PFSK-1 (cell line): Measurements from ENCODE around the gene CSH1.

Experiments used
- POLR2AphosphoS5 ChIP-seq: IDR thresholded peaks from 2 replicates; pipeline ENCODE4 v1.6.1; 2012; ENCODE audit warnings: low read depth, mild to moderate bottlenecking, control low read depth, low read length, moderate library complexity
- SIN3A ChIP-seq: IDR thresholded peaks from 2 replicates; pipeline ENCODE4 v1.6.1; 2012; ENCODE audit warnings: mild to moderate bottlenecking, low read length, moderate library complexity, borderline replicate concordance; ENCODE audit not compliant: insufficient read depth
- TF ChIP-seq, protein P1 (sequence below), 2 experiments: IDR thresholded peaks; 2 replicates each; pipeline versions ENCODE4 v1.6.1 to v1.8.0; 2011 to 2012; ENCODE audit warnings: low read depth in 2 of 2, low read length in 2 of 2, control low read depth in 1 of 2, inconsistent platforms in 1 of 2, mild to moderate bottlenecking in 1 of 2, moderate library complexity in 1 of 2; ENCODE audit not compliant: insufficient read depth in 1 of 2

DNA sequence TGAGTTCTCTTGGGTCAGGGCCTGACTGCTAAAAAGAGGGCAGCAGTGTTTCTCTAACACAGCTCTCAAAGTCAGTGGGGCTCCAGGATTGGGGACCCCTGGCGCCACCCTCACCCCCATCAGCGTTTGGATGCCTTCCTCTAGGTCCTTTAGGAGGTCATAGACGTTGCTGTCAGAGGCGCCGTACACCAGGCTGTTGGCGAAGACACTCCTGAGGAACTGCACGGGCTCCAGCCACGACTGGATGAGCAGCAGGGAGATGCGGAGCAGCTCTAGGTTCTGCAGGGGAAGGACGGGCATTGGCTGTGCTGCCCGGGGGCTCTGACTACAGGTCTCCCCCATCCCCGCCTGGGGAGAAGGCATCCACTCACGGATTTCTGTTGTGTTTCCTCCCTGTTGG, 21.3 kb upstream of the CSH1 start:
- TF ChIP-seq, protein P1, sequence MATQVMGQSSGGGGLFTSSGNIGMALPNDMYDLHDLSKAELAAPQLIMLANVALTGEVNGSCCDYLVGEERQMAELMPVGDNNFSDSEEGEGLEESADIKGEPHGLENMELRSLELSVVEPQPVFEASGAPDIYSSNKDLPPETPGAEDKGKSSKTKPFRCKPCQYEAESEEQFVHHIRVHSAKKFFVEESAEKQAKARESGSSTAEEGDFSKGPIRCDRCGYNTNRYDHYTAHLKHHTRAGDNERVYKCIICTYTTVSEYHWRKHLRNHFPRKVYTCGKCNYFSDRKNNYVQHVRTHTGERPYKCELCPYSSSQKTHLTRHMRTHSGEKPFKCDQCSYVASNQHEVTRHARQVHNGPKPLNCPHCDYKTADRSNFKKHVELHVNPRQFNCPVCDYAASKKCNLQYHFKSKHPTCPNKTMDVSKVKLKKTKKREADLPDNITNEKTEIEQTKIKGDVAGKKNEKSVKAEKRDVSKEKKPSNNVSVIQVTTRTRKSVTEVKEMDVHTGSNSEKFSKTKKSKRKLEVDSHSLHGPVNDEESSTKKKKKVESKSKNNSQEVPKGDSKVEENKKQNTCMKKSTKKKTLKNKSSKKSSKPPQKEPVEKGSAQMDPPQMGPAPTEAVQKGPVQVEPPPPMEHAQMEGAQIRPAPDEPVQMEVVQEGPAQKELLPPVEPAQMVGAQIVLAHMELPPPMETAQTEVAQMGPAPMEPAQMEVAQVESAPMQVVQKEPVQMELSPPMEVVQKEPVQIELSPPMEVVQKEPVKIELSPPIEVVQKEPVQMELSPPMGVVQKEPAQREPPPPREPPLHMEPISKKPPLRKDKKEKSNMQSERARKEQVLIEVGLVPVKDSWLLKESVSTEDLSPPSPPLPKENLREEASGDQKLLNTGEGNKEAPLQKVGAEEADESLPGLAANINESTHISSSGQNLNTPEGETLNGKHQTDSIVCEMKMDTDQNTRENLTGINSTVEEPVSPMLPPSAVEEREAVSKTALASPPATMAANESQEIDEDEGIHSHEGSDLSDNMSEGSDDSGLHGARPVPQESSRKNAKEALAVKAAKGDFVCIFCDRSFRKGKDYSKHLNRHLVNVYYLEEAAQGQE (IDR thresholded peaks at IDR 0.05; ENCODE audit: insufficient read depth in 1 of 2, low read depth in 2 of 2, low read length in 2 of 2), result no peak
- TF ChIP-seq POLR2AphosphoS5 (no peak), SIN3A (no peak)
